ENCODE measurements around the gene C2orf49. TPM values are rescaled to one million over a fixed set of nuclear protein-coding genes. Genes with fewer than 3 reads are reported as not detected.

C2orf49 gene
- total and polyA plus RNA-seq, 9 of the 15 experiments (the other 6 are each of a cell fraction or from before 2014, with no cell fraction given): 17.9 to 38.2 (median 25.6) TPM

GRCh38 chr2:105330681-105331375, 6.5 kb upstream of the C2orf49 start:
- intact Hi-C loops (cut with micrococcal nuclease): no loop called here
- H3K36me3 ChIP-seq (ENCODE audit: control insufficient read depth, insufficient read depth, low read length): peaks cover 8% of the 10 kb centered on the region; the same call in 2 of the 3 replicates
- H3K4me2 ChIP-seq (ENCODE audit: insufficient read depth, low read length): peak overlapping the region; percentile 88
- no peaks in the 10 kb centered on the region for H3K27me3 ChIP-seq (ENCODE audit: control insufficient read depth in 2 of 2, insufficient read depth in 2 of 2, low read length in 2 of 2)
- peaks cover 17 to 46% of the 10 kb centered on the region in 2 experiments for H3K4me1 ChIP-seq (replicated peaks in 1 of 2; ENCODE audit: control insufficient read depth in 2 of 2, insufficient read depth in 2 of 2, low read length in 2 of 2)
- ATAC-seq (peak; percentile 20), FAIRE-seq (no peak), DNase-seq (ENCODE audit: extremely low read depth in 1 of 4, low spot score in 3 of 4) (peak in 2 of 4 experiments; percentile 44 to 58)
- H3K4me3 ChIP-seq: peak overlapping the region; percentile 59; the same call in 1 of the 2 replicates
- H3K9ac ChIP-seq (ENCODE audit: insufficient read depth in 1 of 2, low read depth in 2 of 2, low read length in 2 of 2): peak overlapping the region; percentile 82 to 88
- H3K27ac ChIP-seq (ENCODE audit: extremely low read depth, low read depth, low read length): peak overlapping the region; percentile 92
- H3K9me1 ChIP-seq (ENCODE audit: control insufficient read depth, insufficient read depth, low read length): no peaks in the 10 kb centered on the region
- POLR2A ChIA-PET: interaction anchor here (0.6 to 3.5 kb wide), 7 partner anchors 8 to 390 kb away, joined by 3 to 20 read pairs (median 4); no protein-coding TSS in a partner anchor
- CTCF ChIA-PET (ENCODE audit: low intra/inter-chr PET ratio): no interaction called here
- WGBS (ENCODE audit: insufficient coverage, low coverage, missing lambda C conversion rate): 16% methylated on average over 4 of the region's 4 CpGs
- BruUV-seq (replicated peaks): no TSS peak
- H4K20me1 ChIP-seq (replicated peaks; ENCODE audit: control insufficient read depth, insufficient read depth, low read length): no peaks in the 10 kb centered on the region
- in situ Hi-C loops (cut with MboI): no loop called here
- H3K9me3 ChIP-seq (replicated peaks; ENCODE audit: control insufficient read depth, insufficient read depth, low read depth, low read length): no peaks in the 10 kb centered on the region
- H2AFZ ChIP-seq (ENCODE audit: low read depth, low read length): peak overlapping the region; percentile 91
- peaks cover 49% of the 10 kb centered on the region for H3K79me2 ChIP-seq (ENCODE audit: control insufficient read depth, insufficient read depth, low read length)
- TF ChIP-seq KDM1A (IDR thresholded peaks at IDR 0.05) (no peak), TOE1 (IDR thresholded peaks at IDR 0.05; ENCODE audit: borderline replicate concordance) (no peak), TOE1 (CRISPR knock-in tag; IDR thresholded peaks at IDR 0.05; ENCODE audit: borderline replicate concordance, low read depth) (no peak), TBP (optimal IDR thresholded peaks at IDR 0.05; ENCODE audit: low read depth, low read length) (no peak), SP1 (CRISPR knock-in tag; IDR thresholded peaks at IDR 0.05) (no peak), TRIM25 (IDR thresholded peaks at IDR 0.05; ENCODE audit: borderline replicate concordance) (no peak), PKNOX1 (IDR thresholded peaks at IDR 0.05) (no peak), FOS (IDR thresholded peaks at IDR 0.05; ENCODE audit: extremely low read depth, insufficient read length) (no peak), BRD9 (IDR thresholded peaks at IDR 0.05; ENCODE audit: low read depth, partially characterized antibody) (peak; percentile 30), DIDO1 (tag; IDR thresholded peaks at IDR 0.05; ENCODE audit: low read depth) (no peak), PML (IDR thresholded peaks at IDR 0.05; ENCODE audit: low read length) (no peak), RBM25 (IDR thresholded peaks at IDR 0.05; ENCODE audit: low read depth, low read length, severe bottlenecking) (no peak), ZNF280A (IDR thresholded peaks at IDR 0.05; ENCODE audit: low read depth, partially characterized antibody) (no peak), CSDE1 (IDR thresholded peaks at IDR 0.05) (no peak), SPI1 (IDR thresholded peaks at IDR 0.05; ENCODE audit: borderline replicate concordance, low read depth, low read length) (no peak), CREBBP (IDR thresholded peaks at IDR 0.05; ENCODE audit: low read depth, low read length) (no peak), ZKSCAN1 (IDR thresholded peaks at IDR 0.05; ENCODE audit: low read depth, low read length) (no peak)

All from K562 (cell line).